ENCODE results near the gene CETN1. TPM values are rescaled to one million over a fixed set of nuclear protein-coding genes. Genes with fewer than 3 reads are reported as not detected.

The CETN1 gene
- total RNA-seq, 1 donor, result not detected

DNA sequence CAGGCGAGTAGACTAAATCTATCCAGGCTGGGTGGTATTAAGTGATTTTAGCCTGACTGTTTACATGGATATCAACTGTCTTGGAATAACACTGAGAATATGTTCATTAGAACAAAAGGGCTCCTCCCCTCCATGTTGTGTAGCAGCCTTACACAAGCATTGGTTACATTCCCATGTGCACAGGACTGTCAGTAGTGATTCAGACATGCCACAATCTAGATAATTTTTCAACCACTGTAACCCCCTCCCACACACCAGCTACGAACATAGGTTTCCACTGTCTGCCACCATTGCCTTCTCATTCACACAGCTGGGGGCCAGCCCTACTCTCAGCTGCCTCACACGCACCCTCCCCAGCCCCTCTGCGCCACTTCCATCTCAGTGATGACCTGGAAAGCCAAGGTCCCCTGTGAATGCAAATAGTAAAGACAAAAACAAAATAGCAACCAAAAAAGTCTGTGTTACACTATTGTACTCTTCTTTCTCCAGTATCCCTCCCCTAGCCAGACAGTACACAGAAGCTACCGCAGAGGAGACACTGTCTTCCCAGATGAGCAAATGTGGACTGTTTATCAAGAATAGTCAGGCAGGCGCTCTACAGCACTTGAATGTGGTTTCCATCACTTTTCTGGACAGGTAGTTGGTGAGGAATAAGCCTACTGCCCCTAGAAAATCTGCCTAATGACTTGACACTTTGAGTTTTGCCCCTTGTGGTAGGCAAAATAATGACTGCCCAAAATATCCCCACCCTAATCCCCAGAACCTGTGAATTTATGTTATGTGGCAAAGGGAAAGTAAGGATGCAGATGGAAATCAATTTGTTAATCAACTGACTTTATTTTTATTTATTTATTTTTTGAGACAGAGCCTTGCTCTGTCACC, 49.3 kb downstream of the CETN1 start:
- no peak for DNase-seq (ENCODE audit: low read depth)
- peak; percentile 17 for TF ChIP-seq CTCF (IDR thresholded peaks at IDR 0.05; ENCODE audit: insufficient read depth, low read depth, low read length)
- H3K4me3 ChIP-seq (ENCODE audit: low read depth, low read length), result no peak overlapping the region

GRCh38 chr18:631560-631959, 51.4 kb downstream of the CETN1 start:
- no peak overlapping the region for H3K4me3 ChIP-seq (ENCODE audit: low read depth, low read length)
- DNase-seq (ENCODE audit: low read depth), result no peak
- no peak for TF ChIP-seq CTCF (IDR thresholded peaks at IDR 0.05; ENCODE audit: insufficient read depth, low read depth, low read length)

Other genes starting within 250 kb of the CETN1 start
- gene COLEC12, start 79.7 kb upstream of the CETN1 start, total RNA-seq, result 3.9 and 7.4 TPM in 2 replicates
- gene CLUL1, start 16.6 kb downstream of the CETN1 start, total RNA-seq, result not detected in 2 replicates
- 11.9 and 15.1 TPM in 2 replicates for gene TYMS, start 77.3 kb downstream of the CETN1 start, total RNA-seq
- gene ENOSF1, start 132.2 kb downstream of the CETN1 start, total RNA-seq, result 27.7 and 31.1 TPM in 2 replicates
- 87.7 and 99.2 TPM in 2 replicates for gene YES1, start 231.9 kb downstream of the CETN1 start, total RNA-seq

Data from fibroblast of villous mesenchyme (primary cell).